OCI-LY1 (cell line): Measurements from ENCODE around the gene KIZ.

Experiments
- H2AFZ ChIP-seq: fragments of 200-600 bp; sonication (generic), shearing (Covaris generic); 2 replicates; pipeline ENCODE4 v1.6.0; 2014; ENCODE audit warnings: antibody characterized with exemption, mild to moderate bottlenecking, low read length
- H3F3A ChIP-seq: fragments of 200-600 bp; sonication (generic), shearing (Covaris generic); 2 replicates; pipeline ENCODE4 v1.6.0; 2014; ENCODE audit warnings: mild to moderate bottlenecking, antibody characterized with exemption, low read length, moderate library complexity; ENCODE audit not compliant: insufficient read depth
- H3K27ac ChIP-seq: fragments of 200-600 bp; sonication (generic); 2 replicates; pipeline ENCODE4 v1.5.1; 2014; ENCODE audit warnings: low read length, mixed run types, mild to moderate bottlenecking, low read depth; ENCODE audit not compliant: poor library complexity, severe bottlenecking
- H3K27me3 ChIP-seq: fragments of 200-600 bp; sonication (generic); 2 replicates; pipeline ENCODE4 v1.6.0; 2014; ENCODE audit warnings: antibody characterized with exemption, mild to moderate bottlenecking, low read length, moderate library complexity; ENCODE audit not compliant: insufficient read depth
- H3K36me3 ChIP-seq: fragments of 200-600 bp; sonication (generic); 2 replicates; pipeline ENCODE4 v1.6.1; 2014; ENCODE audit warnings: mild to moderate bottlenecking, antibody characterized with exemption, low read length, moderate library complexity, mixed read lengths; ENCODE audit not compliant: insufficient read depth
- H3K4me1 ChIP-seq: fragments of 200-600 bp; sonication (generic); 2 replicates; pipeline ENCODE4 v1.5.1; 2014; ENCODE audit warnings: mild to moderate bottlenecking, low read length, moderate library complexity; ENCODE audit not compliant: insufficient read depth, severe bottlenecking
- H3K4me2 ChIP-seq: fragments of 200-600 bp; sonication (generic), shearing (Covaris generic); 2 replicates; pipeline ENCODE4 v1.6.1; 2014; ENCODE audit warnings: low read length
- H3K4me3 ChIP-seq: fragments of 200-600 bp; sonication (generic); 2 replicates; pipeline ENCODE4 v1.5.1; 2014; ENCODE audit warnings: low read length, low read depth, mild to moderate bottlenecking, mixed read lengths; ENCODE audit not compliant: poor library complexity, severe bottlenecking
- H3K79me2 ChIP-seq: fragments of 200-600 bp; shearing (Covaris generic); 2 replicates; pipeline ENCODE4 v1.6.1; 2016; ENCODE audit warnings: mixed run types, low read length, mixed read lengths; ENCODE audit not compliant: insufficient read depth
- H3K9ac ChIP-seq: fragments of 200-600 bp; sonication (generic), shearing (Covaris generic); 2 replicates; pipeline ENCODE4 v1.6.1; 2014; ENCODE audit warnings: mild to moderate bottlenecking, low read length, mixed read lengths
- H3K9me2 ChIP-seq: fragments of 200-600 bp; sonication (generic), shearing (Covaris generic); 2 replicates; pipeline ENCODE4 v1.6.1; 2014; ENCODE audit warnings: low read depth, mild to moderate bottlenecking, low read length, mixed read lengths
- H3K9me3 ChIP-seq: fragments of 200-600 bp; shearing (Covaris generic); 2 replicates; pipeline ENCODE4 v1.6.1; 2014; ENCODE audit warnings: low read length, mixed read lengths
- H4K20me1 ChIP-seq: fragments of 200-600 bp; sonication (generic), shearing (Covaris generic); 2 replicates; pipeline ENCODE4 v1.6.0; 2016; ENCODE audit warnings: mild to moderate bottlenecking, low read length; ENCODE audit not compliant: insufficient read depth
- EZH2 ChIP-seq: fragments of 200-600 bp; sonication (generic), shearing (Covaris generic); IDR thresholded peaks from 2 replicates; pipeline ENCODE4 v1.8.0; 2017; ENCODE audit warnings: borderline replicate concordance, mixed run types, mild to moderate bottlenecking, antibody characterized with exemption, low read length, moderate library complexity, mixed read lengths
- TF ChIP-seq, protein P1 (sequence below): fragments of 200-600 bp; sonication (generic), shearing (Covaris generic); IDR thresholded peaks from 2 replicates; pipeline ENCODE4 v1.5.1; 2017; ENCODE audit warnings: mild to moderate bottlenecking, antibody characterized with exemption, low read length, moderate library complexity, mixed read lengths

Gene KIZ

GRCh38 chr20:21110811-21111210, 15.1 kb upstream of the KIZ start:
- no peaks in the 10 kb centered on the region for H3K4me1 ChIP-seq
- H2AFZ ChIP-seq: no peak overlapping the region
- H3K4me3 ChIP-seq: no peak overlapping the region
- H3K27me3 ChIP-seq: 0 out of 2 replicates have a peak, but pooled peaks cover 5% of the 10 kb centered on the region
- H3F3A ChIP-seq: no peaks in the 10 kb centered on the region
- no peaks in the 10 kb centered on the region for H3K9me2 ChIP-seq
- TF ChIP-seq, protein P1, sequence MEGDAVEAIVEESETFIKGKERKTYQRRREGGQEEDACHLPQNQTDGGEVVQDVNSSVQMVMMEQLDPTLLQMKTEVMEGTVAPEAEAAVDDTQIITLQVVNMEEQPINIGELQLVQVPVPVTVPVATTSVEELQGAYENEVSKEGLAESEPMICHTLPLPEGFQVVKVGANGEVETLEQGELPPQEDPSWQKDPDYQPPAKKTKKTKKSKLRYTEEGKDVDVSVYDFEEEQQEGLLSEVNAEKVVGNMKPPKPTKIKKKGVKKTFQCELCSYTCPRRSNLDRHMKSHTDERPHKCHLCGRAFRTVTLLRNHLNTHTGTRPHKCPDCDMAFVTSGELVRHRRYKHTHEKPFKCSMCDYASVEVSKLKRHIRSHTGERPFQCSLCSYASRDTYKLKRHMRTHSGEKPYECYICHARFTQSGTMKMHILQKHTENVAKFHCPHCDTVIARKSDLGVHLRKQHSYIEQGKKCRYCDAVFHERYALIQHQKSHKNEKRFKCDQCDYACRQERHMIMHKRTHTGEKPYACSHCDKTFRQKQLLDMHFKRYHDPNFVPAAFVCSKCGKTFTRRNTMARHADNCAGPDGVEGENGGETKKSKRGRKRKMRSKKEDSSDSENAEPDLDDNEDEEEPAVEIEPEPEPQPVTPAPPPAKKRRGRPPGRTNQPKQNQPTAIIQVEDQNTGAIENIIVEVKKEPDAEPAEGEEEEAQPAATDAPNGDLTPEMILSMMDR: no peak
- TF ChIP-seq EZH2: no peak
- H3K9me3 ChIP-seq: no peaks in the 10 kb centered on the region
- no peak overlapping the region for H3K4me2 ChIP-seq
- no peaks in the 10 kb centered on the region for H4K20me1 ChIP-seq
- H3K27ac ChIP-seq: no peak overlapping the region
- no peak overlapping the region for H3K9ac ChIP-seq
- H3K79me2 ChIP-seq: no peaks in the 10 kb centered on the region
- no peaks in the 10 kb centered on the region for H3K36me3 ChIP-seq

- TF ChIP-seq, protein P1: no peak
- no peak for TF ChIP-seq EZH2
- Histone ChIP-seq H2AFZ (no peak overlapping the region), H3K9me3 (no peaks in the 10 kb centered on the region), H3K4me2 (no peak overlapping the region), H3F3A (no peaks in the 10 kb centered on the region), H3K9me2 (no peaks in the 10 kb centered on the region), H3K36me3 (no peaks in the 10 kb centered on the region), H3K79me2 (no peaks in the 10 kb centered on the region), H3K9ac (no peak overlapping the region), H3K4me3 (no peak overlapping the region), H3K27me3 (0 out of 2 replicates have a peak, but pooled peaks cover 5% of the 10 kb centered on the region), H4K20me1 (no peaks in the 10 kb centered on the region), H3K4me1 (no peaks in the 10 kb centered on the region), H3K27ac (no peak overlapping the region)
Measured at GRCh38 chr20:21111416-21111815, 14.5 kb upstream of the KIZ start.

- Histone ChIP-seq H3K36me3 (no peaks in the 10 kb centered on the region), H3K27ac (no peak overlapping the region), H3K4me1 (no peaks in the 10 kb centered on the region), H3K79me2 (no peaks in the 10 kb centered on the region), H3F3A (no peaks in the 10 kb centered on the region), H3K4me2 (no peak overlapping the region), H3K9ac (no peak overlapping the region), H3K4me3 (no peak overlapping the region), H4K20me1 (no peaks in the 10 kb centered on the region), H2AFZ (no peak overlapping the region), H3K9me2 (no peaks in the 10 kb centered on the region), H3K27me3 (no peaks in the 10 kb centered on the region), H3K9me3 (no peaks in the 10 kb centered on the region)
- no peak for TF ChIP-seq EZH2
- TF ChIP-seq, protein P1: no peak
Measured at GRCh38 chr20:21113697-21114096, 12.2 kb upstream of the KIZ start.
